ENCODE data around the gene SLC11A1. TPM values are rescaled to one million over a fixed set of nuclear protein-coding genes. Genes with fewer than 3 reads are reported as not detected.

The SLC11A1 gene
- total and polyA plus RNA-seq, 2 experiments from 2014 or later: 0.60 to 0.74 TPM

- Histone ChIP-seq H3K4me2 (no peak overlapping the region), H4K20me1 (ENCODE audit: insufficient read depth, poor library complexity, severe bottlenecking) (no peaks in the 10 kb centered on the region), H3K4me1 (ENCODE audit: insufficient read depth) (peaks cover 8% of the 10 kb centered on the region), H3K36me3 (replicated peaks; ENCODE audit: insufficient read depth, low read depth) (no peaks in the 10 kb centered on the region), H3K9me2 (replicated peaks; ENCODE audit: insufficient read depth) (no peaks in the 10 kb centered on the region), H3K9me3 (ENCODE audit: low read depth) (no peaks in the 10 kb centered on the region), H3K27ac (no peak overlapping the region), H2AFZ (no peak overlapping the region), H3K79me2 (peaks cover 25% of the 10 kb centered on the region), H3K27me3 (no peaks in the 10 kb centered on the region), H3K4me3 (no peak overlapping the region)
- 98% methylated on average over 3 of the region's 3 CpGs for WGBS (ENCODE audit: low lambda C conversion rate, missing lambda C conversion rate)
- no peak for DNase-seq (ENCODE audit: low spot score)
- TF ChIP-seq EZH2phosphoT487 (IDR thresholded peaks at IDR 0.05; ENCODE audit: low read depth, severe bottlenecking, unreplicated experiment) (no peak), EZH2 (IDR thresholded peaks at IDR 0.05; ENCODE audit: borderline replicate concordance) (no peak), CTCF (IDR thresholded peaks at IDR 0.05; ENCODE audit: poor library complexity) (no peak)
These were observed 47.5 kb upstream of the SLC11A1 start for GRCh38 chr2:218334531-218334930.

GRCh38 chr2:218340656-218341055, 41.4 kb upstream of the SLC11A1 start:
- no peaks in the 10 kb centered on the region for H3K9me3 ChIP-seq (ENCODE audit: low read depth)
- H3K4me1 ChIP-seq (ENCODE audit: insufficient read depth): peaks cover 5% of the 10 kb centered on the region
- TF ChIP-seq CTCF (IDR thresholded peaks at IDR 0.05; ENCODE audit: poor library complexity) (no peak), EZH2 (IDR thresholded peaks at IDR 0.05; ENCODE audit: borderline replicate concordance) (no peak), EZH2phosphoT487 (IDR thresholded peaks at IDR 0.05; ENCODE audit: low read depth, severe bottlenecking, unreplicated experiment) (no peak)
- no peak overlapping the region for H3K4me3 ChIP-seq
- H2AFZ ChIP-seq: no peak overlapping the region
- no peaks in the 10 kb centered on the region for H3K27me3 ChIP-seq
- H3K27ac ChIP-seq: no peak overlapping the region
- WGBS (ENCODE audit: low lambda C conversion rate, missing lambda C conversion rate): 96% methylated on average over 9 of the region's 9 CpGs
- no peak overlapping the region for H3K4me2 ChIP-seq
- no peaks in the 10 kb centered on the region for H3K36me3 ChIP-seq (replicated peaks; ENCODE audit: insufficient read depth, low read depth)
- peaks cover 3% of the 10 kb centered on the region for H3K79me2 ChIP-seq
- DNase-seq (ENCODE audit: low spot score): no peak
- no peaks in the 10 kb centered on the region for H3K9me2 ChIP-seq (replicated peaks; ENCODE audit: insufficient read depth)
- H4K20me1 ChIP-seq (ENCODE audit: insufficient read depth, poor library complexity, severe bottlenecking): no peaks in the 10 kb centered on the region

GRCh38 chr2:218341381-218341780, 40.7 kb upstream of the SLC11A1 start:
- Histone ChIP-seq H3K36me3 (replicated peaks; ENCODE audit: insufficient read depth, low read depth) (no peaks in the 10 kb centered on the region), H2AFZ (no peak overlapping the region)
- TF ChIP-seq CTCF (IDR thresholded peaks at IDR 0.05; ENCODE audit: poor library complexity) (no peak), EZH2 (IDR thresholded peaks at IDR 0.05; ENCODE audit: borderline replicate concordance) (no peak), EZH2phosphoT487 (IDR thresholded peaks at IDR 0.05; ENCODE audit: low read depth, severe bottlenecking, unreplicated experiment) (no peak)

GRCh38 chr2:218342837-218343236, 39.2 kb upstream of the SLC11A1 start:
- no peak for DNase-seq (ENCODE audit: low spot score)
- no peaks in the 10 kb centered on the region for H3K9me2 ChIP-seq (replicated peaks; ENCODE audit: insufficient read depth)
- TF ChIP-seq CTCF (IDR thresholded peaks at IDR 0.05; ENCODE audit: poor library complexity) (no peak), EZH2 (IDR thresholded peaks at IDR 0.05; ENCODE audit: borderline replicate concordance) (no peak)
- H3K36me3 ChIP-seq (replicated peaks; ENCODE audit: insufficient read depth, low read depth): no peaks in the 10 kb centered on the region
- no peak overlapping the region for H3K4me2 ChIP-seq
- whole genome bisulfite sequencing (ENCODE audit: low lambda C conversion rate, missing lambda C conversion rate): 89% methylated on average over 5 of the region's 5 CpGs
- no peaks in the 10 kb centered on the region for H3K79me2 ChIP-seq
- H3K27ac ChIP-seq: no peak overlapping the region
- H3K4me3 ChIP-seq: no peak overlapping the region
- H3K9me3 ChIP-seq (ENCODE audit: low read depth): no peaks in the 10 kb centered on the region
- no peaks in the 10 kb centered on the region for H3K27me3 ChIP-seq
- no peak overlapping the region for H2AFZ ChIP-seq
- H4K20me1 ChIP-seq (ENCODE audit: insufficient read depth, poor library complexity, severe bottlenecking): no peaks in the 10 kb centered on the region
- peaks cover 12% of the 10 kb centered on the region for H3K4me1 ChIP-seq (ENCODE audit: insufficient read depth)

More at GRCh38 chr2:218341381-218341780, 40.7 kb upstream of the SLC11A1 start:
- Histone ChIP-seq H3K9me2 (replicated peaks; ENCODE audit: insufficient read depth) (no peaks in the 10 kb centered on the region), H3K9me3 (ENCODE audit: low read depth) (no peaks in the 10 kb centered on the region), H3K4me1 (ENCODE audit: insufficient read depth) (peaks cover 12% of the 10 kb centered on the region), H3K79me2 (peaks cover 3% of the 10 kb centered on the region), H3K27me3 (no peaks in the 10 kb centered on the region), H4K20me1 (ENCODE audit: insufficient read depth, poor library complexity, severe bottlenecking) (no peaks in the 10 kb centered on the region), H3K4me3 (no peak overlapping the region), H3K27ac (no peak overlapping the region), H3K4me2 (no peak overlapping the region)
- 95% methylated on average over 8 of the region's 8 CpGs for WGBS (ENCODE audit: low lambda C conversion rate, missing lambda C conversion rate)
- DNase-seq (ENCODE audit: low spot score): no peak
